Right kidney (tissue), 1 donor: Measurements from ENCODE around the gene TRIM8.

Experiments
- DNase-seq: peaks from one replicate; pipeline ENCODE4 v3.0.0-alpha.2; 2016

TRIM8 gene

GRCh38 chr10:102615361-102615760, 28.9 kb upstream of the TRIM8 start:
- DNase-seq = no peak

GRCh38 chr10:102616066-102616770, 28.1 kb upstream of the TRIM8 start:
- no peak for DNase-seq

DNA sequence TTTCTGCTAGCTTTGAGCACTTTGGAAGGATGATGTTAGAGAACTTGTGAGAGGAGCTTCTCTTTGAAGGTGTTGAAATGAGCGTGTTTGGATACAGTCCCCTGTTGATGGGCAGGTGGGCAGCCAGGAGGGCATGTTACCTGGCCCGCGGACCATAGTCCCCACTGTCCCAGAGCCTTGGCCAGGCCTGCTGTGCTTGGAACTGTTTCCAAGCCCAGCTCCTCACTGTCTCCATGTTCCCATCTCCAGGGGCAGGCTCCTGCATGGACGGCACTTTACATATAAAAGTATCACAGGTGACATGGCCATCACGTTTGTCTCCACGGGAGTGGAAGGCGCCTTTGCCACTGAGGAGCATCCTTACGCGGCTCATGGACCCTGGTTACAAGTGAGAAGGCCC, 27.2 kb upstream of the TRIM8 start:
- no peak for DNase-seq

- DNase-seq = no peak
Measured at GRCh38 chr10:102617816-102618215, 26.5 kb upstream of the TRIM8 start.

DNA sequence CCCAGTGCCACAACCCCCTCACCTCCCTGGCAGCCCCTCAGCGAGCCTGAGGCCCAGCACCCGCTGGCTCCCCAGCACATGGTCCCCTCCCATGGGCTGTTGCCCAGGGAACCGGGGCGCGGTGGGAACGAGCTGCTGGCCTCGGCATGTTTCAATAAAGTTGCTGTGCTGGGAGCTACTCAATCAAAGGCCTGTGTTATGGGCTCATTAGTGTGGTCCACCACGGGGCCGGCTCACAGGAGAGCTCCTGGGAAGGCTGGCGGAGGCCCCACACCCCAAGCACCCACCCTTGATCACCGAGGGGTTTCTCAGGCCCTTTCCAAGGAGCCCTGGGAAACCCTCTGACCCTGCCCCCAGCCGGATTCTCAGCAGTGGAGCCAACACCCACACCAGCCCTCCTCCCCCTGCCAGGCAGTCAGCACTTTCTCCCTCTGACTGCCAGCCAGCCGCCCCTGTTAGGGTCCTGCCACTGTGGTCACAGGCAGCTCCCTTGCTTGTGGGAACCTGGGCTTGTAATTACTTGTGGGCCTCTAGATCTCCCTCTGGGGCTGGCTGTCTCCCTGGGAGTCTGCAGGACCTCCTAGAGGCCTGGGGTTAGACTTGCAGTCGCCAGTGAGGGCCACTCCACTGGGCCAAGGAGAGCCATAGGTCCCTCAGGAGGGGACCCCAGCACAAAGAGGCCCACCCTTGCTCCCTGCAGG, 24.8 kb upstream of the TRIM8 start:
- DNase-seq = no peak

DNA sequence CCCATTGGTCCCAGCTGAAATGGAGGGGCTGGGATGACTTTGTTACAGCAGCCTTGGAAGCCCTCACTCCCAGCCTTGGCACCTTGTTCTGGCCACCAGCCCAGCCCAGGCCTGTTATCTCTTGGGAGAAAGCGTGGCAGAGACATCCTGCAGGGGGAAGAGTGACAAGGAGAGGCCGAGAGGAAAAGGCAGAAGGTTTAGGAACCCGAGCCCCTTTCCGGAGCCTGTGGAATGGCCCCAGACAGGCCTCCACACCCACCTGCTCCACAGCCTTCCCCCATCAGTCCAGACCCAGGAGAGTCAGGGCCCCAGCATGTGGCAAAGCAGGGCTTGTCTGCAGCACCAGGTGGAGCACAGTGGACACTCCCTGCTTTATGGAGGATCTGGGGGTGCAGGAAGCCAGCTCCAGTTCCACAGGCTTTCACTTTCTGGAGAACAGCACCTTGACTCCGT, 24.1 kb upstream of the TRIM8 start:
- DNase-seq = no peak

GRCh38 chr10:102620591-102621442, 23.5 kb upstream of the TRIM8 start:
- no peak for DNase-seq

DNA sequence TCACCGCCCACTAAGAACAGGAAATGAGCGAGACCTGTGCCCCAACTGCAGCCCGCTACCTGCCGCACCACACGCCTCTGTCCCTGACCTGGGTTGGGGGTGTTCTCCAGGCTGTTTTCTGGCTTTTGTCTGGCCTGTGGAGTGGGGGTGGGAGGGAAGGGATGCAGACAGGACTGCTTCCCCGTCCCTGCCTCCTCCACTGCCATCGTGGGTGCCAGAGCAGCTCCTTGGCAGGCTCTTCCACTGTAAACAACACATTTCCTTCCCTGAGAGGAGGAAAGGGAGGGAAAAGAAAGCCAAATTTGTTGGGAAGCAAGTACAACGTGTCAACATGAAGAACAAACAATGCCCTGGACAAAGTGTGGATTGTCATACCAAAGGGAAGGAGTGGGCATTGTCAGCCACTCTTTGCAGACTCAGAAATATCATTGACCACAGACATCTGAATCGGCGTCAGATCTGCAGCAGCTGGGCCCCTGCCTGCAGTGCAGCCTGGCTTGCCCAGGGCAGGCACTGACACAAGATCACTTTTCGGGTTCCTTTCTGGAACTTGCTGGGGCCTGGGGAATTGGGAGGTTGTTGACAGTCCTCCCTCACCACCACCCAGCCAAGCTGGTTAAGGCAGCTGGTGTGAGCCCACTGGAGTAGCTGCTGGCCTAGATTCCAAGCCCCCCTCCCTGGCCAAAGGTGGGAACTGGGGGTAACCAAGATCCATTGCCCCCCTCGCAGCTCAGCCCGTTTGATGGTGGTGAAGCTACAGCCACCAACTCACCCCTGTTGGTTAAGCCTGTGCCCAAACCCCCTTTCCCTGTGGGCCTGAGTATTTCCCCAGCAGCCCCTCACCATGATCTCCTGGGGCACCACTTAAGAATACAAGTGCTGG, 22.6 kb upstream of the TRIM8 start:
- no peak for DNase-seq

GRCh38 chr10:102624094-102624493, 20.2 kb upstream of the TRIM8 start:
- DNase-seq = no peak

GRCh38 chr10:102624751-102625645, 19.3 kb upstream of the TRIM8 start:
- DNase-seq = no peak

DNA sequence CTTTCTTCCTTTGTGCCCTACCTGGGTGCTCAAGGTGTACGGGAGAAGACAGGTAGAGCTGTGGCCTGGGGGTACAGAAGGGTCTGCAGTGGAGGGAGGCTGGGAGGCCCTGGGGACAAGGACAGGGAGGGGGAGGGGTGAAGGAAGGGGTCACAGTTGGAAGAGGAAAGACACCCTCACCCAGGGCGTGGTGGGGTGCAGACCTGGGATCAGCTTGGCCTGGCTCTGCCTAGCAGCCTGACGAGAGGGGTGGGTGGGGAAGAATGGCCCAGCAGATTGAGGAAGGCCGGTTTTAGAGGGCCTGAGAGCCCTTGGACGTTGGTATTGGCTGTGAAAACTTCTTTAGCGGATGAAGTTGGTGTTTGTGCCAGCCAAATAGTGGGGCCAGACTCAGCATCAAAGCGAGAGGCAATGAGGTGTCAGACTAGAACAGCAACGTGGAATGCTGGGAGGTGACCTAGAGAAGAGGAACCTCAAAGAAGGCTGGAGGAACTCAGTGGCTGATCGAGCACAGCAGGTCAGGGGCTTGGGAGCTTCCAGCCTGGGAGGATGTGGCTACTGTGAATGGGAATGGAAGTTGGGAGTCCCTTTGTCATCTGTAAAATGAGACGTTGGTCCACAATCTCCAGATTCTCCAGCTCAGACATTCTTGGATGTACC, 18.1 kb upstream of the TRIM8 start:
- DNase-seq = no peak

- DNase-seq = peak; percentile 43
Measured at GRCh38 chr10:102627291-102627735, 17.0 kb upstream of the TRIM8 start.

DNA sequence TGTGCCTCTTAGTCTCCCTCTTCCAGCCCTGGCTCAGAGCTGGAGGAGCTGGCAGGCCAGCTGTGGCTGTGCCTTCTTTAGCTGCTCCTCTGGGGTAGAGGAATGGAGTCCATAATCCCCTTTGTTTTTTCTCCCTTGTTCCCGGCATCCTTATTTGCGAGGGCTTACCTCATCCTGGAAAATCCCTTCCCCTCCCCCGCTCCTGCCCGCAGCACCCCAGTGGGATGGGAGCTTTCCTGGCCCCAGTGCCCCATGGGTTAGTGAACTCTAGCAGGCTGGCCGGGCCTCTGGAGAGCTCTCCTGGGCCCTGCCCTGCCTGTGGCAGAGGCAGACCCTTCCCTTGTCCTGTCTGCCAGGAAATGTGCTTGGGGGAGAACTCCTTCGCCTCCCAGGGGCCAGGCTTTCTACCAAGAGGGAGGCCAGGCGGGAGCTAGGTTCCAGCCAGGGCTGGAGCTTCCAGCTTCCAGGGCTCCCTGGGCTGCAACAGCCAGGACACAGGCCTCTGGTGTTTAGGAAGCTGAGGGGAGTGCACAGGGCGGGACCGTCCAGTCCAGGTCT, 16.5 kb upstream of the TRIM8 start:
- peak; percentile 64 for DNase-seq

DNA sequence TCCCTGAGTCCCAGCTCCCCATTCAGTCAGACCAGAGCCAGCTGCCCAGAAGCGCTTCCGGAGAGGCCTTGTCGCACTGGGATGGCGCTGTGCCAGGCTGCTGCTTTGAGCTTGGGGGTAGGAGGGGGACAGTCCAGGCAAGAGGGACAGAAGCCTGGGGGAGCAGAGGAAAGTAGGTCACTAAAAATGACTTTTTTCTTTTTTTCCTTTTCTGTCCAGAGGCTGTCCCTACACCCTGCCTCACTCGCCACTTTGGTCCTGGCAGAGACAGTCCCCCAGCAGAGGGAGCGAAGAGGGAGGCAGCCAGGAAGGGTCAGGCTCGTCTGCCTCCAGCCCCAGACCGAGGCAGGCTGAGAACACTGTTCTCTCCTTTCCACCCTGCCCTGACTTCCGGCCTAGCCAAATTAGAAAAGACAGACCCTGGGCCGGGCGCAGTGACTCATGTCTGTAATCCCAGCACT, 15.8 kb upstream of the TRIM8 start:
- DNase-seq = no peak

DNA sequence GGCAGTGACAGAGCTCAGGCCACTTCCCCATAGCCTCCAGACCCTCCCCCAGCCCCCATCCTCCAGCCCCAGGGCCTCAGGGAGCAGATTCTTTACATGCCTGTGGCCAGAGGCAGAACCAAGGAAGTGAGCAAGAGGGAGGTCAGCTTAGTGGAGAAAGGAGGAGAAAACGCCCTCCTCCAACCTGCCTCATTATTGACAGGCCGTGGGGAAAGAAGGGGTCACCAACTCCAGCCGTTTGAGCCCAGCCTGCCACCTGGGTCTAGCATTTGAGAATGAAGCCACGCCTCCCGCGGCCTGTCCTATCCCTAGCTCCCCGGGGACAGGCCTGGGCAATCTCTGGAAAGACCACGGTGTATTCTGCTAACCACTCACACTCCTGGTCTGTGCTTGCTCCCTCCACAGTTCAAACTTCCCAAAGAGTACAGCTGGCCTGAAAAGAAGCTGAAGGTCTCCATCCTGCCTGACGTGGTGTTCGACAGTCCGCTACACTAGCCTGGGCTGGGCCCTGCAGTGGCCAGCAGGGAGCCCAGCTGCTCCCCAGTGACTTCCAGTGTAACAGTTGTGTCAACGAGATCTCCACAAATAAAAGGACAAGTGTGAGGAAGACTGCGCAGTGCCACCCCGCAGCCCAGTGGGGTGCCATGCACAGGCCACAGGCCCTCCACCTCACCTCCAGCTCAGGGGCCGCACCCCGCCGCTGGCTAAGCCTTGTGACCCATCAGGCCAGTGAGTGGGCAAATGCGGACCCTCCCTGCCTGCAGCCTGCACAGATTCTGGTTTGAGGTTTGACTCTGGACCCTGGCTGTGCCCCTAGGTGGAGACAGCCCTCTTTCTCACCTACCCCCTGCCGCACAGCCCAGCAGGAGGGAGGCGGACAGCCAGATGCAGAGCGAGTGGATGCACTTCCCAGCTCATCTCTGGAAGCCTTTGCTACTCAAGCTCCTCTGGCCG, 14.3 kb upstream of the TRIM8 start:
- peak; percentile 67 for DNase-seq

DNA sequence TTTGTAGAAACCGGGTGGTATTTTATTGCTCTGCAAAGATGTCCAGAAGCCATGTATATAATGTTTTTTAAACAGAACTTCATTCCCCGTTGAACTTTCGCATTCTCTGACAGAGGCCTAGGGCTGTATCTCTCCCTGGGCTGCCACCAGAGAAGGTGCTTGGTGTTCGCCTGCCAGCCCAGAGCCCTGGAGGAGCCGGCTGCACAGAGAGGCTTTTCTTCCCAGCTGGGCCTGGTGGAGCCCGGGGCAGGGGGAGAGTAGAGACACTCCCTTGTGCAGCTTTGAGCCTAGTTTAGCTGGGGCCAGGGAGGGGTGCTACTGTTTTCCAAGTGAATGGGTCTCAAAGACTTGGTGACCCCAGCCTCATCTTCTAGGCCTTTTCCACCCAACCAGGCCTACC, 13.6 kb upstream of the TRIM8 start:
- DNase-seq = no peak

- DNase-seq = no peak
Measured at GRCh38 chr10:102631525-102632393, 12.5 kb upstream of the TRIM8 start.
